K562 (cell line): Measurements from ENCODE around the gene EMC10. TPM values are rescaled to one million over a fixed set of nuclear protein-coding genes. Genes with fewer than 3 reads are reported as not detected.

Experiments
- BRF2 ChIP-seq: IDR thresholded peaks from 3 replicates; pipeline ENCODE4 v1.6.1; 2011; ENCODE audit warnings: borderline replicate concordance, mild to moderate bottlenecking; ENCODE audit not compliant: insufficient read length, insufficient read depth
- CREM ChIP-seq: IDR thresholded peaks from 2 replicates; pipeline ENCODE4 v1.6.1; 2014; ENCODE audit warnings: antibody characterized with exemption, low read depth
- CTBP1 ChIP-seq: fragments of 450-650 bp; IDR thresholded peaks from 2 replicates; pipeline ENCODE4 v1.6.1; 2016; ENCODE audit warnings: borderline replicate concordance
- DDX20 ChIP-seq: fragments of 450-650 bp; IDR thresholded peaks from 2 replicates; pipeline ENCODE4 v1.6.1; 2016; ENCODE audit warnings: missing genetic modification characterization, low read depth, mild to moderate bottlenecking, missing compliant biosample characterization, moderate library complexity
- ELF1 ChIP-seq: fragments of 200-800 bp; sonication (Bioruptor generic); IDR thresholded peaks from 2 replicates; pipeline ENCODE4 v1.6.1; 2016; ENCODE audit warnings: missing genetic modification characterization, missing compliant biosample characterization
- GABPB1 ChIP-seq: sonication (generic); formaldehyde crosslinking; IDR thresholded peaks from 2 replicates; pipeline ENCODE4 v1.8.0; 2022; ENCODE audit warnings: mild to moderate bottlenecking, missing genetic modification reagents
- HMG20A ChIP-seq: fragments of 450-650 bp; formaldehyde crosslinking; conservative IDR thresholded peaks from 2 replicates; pipeline ENCODE4 v1.4.0; 2020; ENCODE audit warnings: mild to moderate bottlenecking, mixed read lengths
- IFI16 ChIP-seq: fragments of 250-450 bp; sonication (Bioruptor Pico); IDR thresholded peaks from 2 replicates; pipeline ENCODE4 v2.1.2; 2022; ENCODE audit warnings: mild to moderate bottlenecking, inconsistent platforms
- IRF1 ChIP-seq: sonication (generic); formaldehyde crosslinking; IDR thresholded peaks from 2 replicates; pipeline ENCODE4 v1.8.0; 2022; ENCODE audit warnings: missing genetic modification reagents, mild to moderate bottlenecking, borderline replicate concordance
- KDM2B ChIP-seq: fragments of 250-450 bp; sonication (Bioruptor Pico); IDR thresholded peaks from 2 replicates; pipeline ENCODE4 v1.8.0; 2021; ENCODE audit warnings: mild to moderate bottlenecking, moderate library complexity
- MED1 ChIP-seq: sonication (generic); formaldehyde crosslinking; IDR thresholded peaks from 2 replicates; pipeline ENCODE4 v1.8.1; 2023; ENCODE audit warnings: missing genetic modification reagents, borderline replicate concordance
- MTF1 ChIP-seq: fragments of 250-450 bp; sonication (Bioruptor Pico); IDR thresholded peaks from 2 replicates; pipeline ENCODE4 v1.9.0; 2021; ENCODE audit warnings: moderate library complexity, mild to moderate bottlenecking, inconsistent platforms, borderline replicate concordance
- MXI1 ChIP-seq: IDR thresholded peaks from 2 replicates; pipeline ENCODE4 v1.6.1; 2011; ENCODE audit warnings: low read depth, mild to moderate bottlenecking, improper control_type of control experiment, low read length
- NCOR1 ChIP-seq: fragments of 450-650 bp; IDR thresholded peaks from 2 replicates; pipeline ENCODE4 v1.6.1; 2016; ENCODE audit warnings: mild to moderate bottlenecking, moderate library complexity
- NFYB ChIP-seq: IDR thresholded peaks from 2 replicates; pipeline ENCODE4 v1.6.1; 2011; ENCODE audit warnings: mild to moderate bottlenecking, moderate library complexity; ENCODE audit not compliant: insufficient read length; ENCODE audit errors: extremely low read depth
- NR0B1 ChIP-seq: fragments of 450-650 bp; IDR thresholded peaks from one replicate; pipeline ENCODE4 v1.6.1; 2018; ENCODE audit warnings: mild to moderate bottlenecking, moderate library complexity; ENCODE audit not compliant: partially characterized antibody
- RB1 ChIP-seq: fragments of 450-650 bp; IDR thresholded peaks from 2 replicates; pipeline ENCODE4 v1.6.1; 2017; ENCODE audit warnings: low read depth, mild to moderate bottlenecking
- TEAD2 ChIP-seq: fragments of 450-650 bp; IDR thresholded peaks from 2 replicates; pipeline ENCODE4 v1.6.1; 2016; ENCODE audit warnings: missing genetic modification characterization, control low read depth, missing compliant biosample characterization
- TRIM28 ChIP-seq: fragments of 450-650 bp; IDR thresholded peaks from 2 replicates; pipeline ENCODE4 v1.6.1; 2017
- XRCC3 ChIP-seq: fragments of 450-650 bp; IDR thresholded peaks from 2 replicates; pipeline ENCODE4 v1.6.1; 2017; ENCODE audit warnings: mild to moderate bottlenecking, moderate library complexity
- XRCC5 ChIP-seq: fragments of 200-400 bp; formaldehyde crosslinking; IDR thresholded peaks from 2 replicates; pipeline ENCODE4 v1.6.1; 2017; ENCODE audit warnings: low read depth, mild to moderate bottlenecking, low read length
- ZNF212 ChIP-seq: fragments of 450-650 bp; formaldehyde crosslinking; IDR thresholded peaks from 2 replicates; pipeline ENCODE4 v1.4.0; 2020; ENCODE audit warnings: mild to moderate bottlenecking
- ZNF263 ChIP-seq: sonication (generic); formaldehyde crosslinking; IDR thresholded peaks from 2 replicates; pipeline ENCODE4 v1.8.0; 2022; ENCODE audit warnings: mild to moderate bottlenecking, missing genetic modification reagents, borderline replicate concordance
- ZNF512 ChIP-seq: IDR thresholded peaks from 2 replicates; pipeline ENCODE4 v1.6.1; 2016; ENCODE audit warnings: missing genetic modification characterization, missing compliant biosample characterization
- ZNF79 ChIP-seq: fragments of 250-450 bp; sonication (Bioruptor Pico); IDR thresholded peaks from 2 replicates; pipeline ENCODE4 v1.4.0; 2020; ENCODE audit warnings: low read depth, mild to moderate bottlenecking, moderate library complexity
- polyA plus RNA-seq, 8 experiments: library from polyadenylated mRNA; depleted of rRNA in 4 of 8; stranded (reverse) in 5 of 8; unstranded in 3 of 8; fragments of >200 nt; fragmentation: Nextera tagmentation in 2 of 8; fragmentation: Illumina TruSeq in 1 of 8; extraction: Ambion mirVana in 2 of 8; extraction: Trizol in 1 of 8; gene quantifications; 2 replicates each; pipeline versions ENCODE4 v1.2.1 to v1.2.3, GENCODE V29; 2011 to 2014; ENCODE audit warnings: inconsistent platforms in 1 of 8, missing spikeins in 1 of 8
- total RNA-seq, 7 experiments: library from RNA; depleted of rRNA in 6 of 7; stranded (reverse); fragments of >200 nt in 6 of 7; fragmentation: Illumina TruSeq in 2 of 7; extraction: Trizol in 2 of 7; gene quantifications; 2 replicates each; pipeline versions ENCODE4 v1.2.1 to v1.2.3, GENCODE V29; 2011 to 2021; ENCODE audit warnings: low replicate concordance in 1 of 7

EMC10 gene
- total and polyA plus RNA-seq, 9 of the 15 experiments (the other 6 are each of a cell fraction or from before 2014, with no cell fraction given): 1.4 to 46.0 (median 13.1) TPM

GRCh38 chr19:50478901-50479715 is 2.8 kb downstream of the EMC10 start (continued):
- TF ChIP-seq MXI1: no peak
- TF ChIP-seq CREM: peak; percentile 72
- no peak for TF ChIP-seq NCOR1
- peak; percentile 92 for TF ChIP-seq XRCC5
- no peak for TF ChIP-seq NR0B1
- no peak for TF ChIP-seq BRF2
- peak; percentile 27; the same call in 1 of the 2 replicates for TF ChIP-seq CTBP1
- no peak for TF ChIP-seq ZNF79 (CRISPR knock-in tag)
- no peak for TF ChIP-seq IRF1 (CRISPR knock-in tag)
- TF ChIP-seq IFI16: no peak
- TF ChIP-seq KDM2B (CRISPR knock-in tag): no peak
- 0 out of 2 replicates have a peak, but pooled peaks have one; percentile 33 for TF ChIP-seq ELF1 (tag)
- no peak for TF ChIP-seq DDX20 (tag)
- TF ChIP-seq XRCC3: no peak
- TF ChIP-seq TEAD2 (tag): no peak
- TF ChIP-seq GABPB1 (CRISPR knock-in tag): peak; percentile 57; the same call in 1 of the 2 replicates
- TF ChIP-seq ZNF212 (CRISPR knock-in tag): no peak
- TF ChIP-seq ZNF512: no peak
- TF ChIP-seq RB1: 0 out of 2 replicates have a peak, but pooled peaks have one; percentile 51
- 0 out of 2 replicates have a peak, but pooled peaks have one; percentile 62 for TF ChIP-seq MED1
- no peak for TF ChIP-seq HMG20A (CRISPR knock-in tag)
- peak; percentile 33; the same call in 1 of the 2 replicates for TF ChIP-seq ZNF263 (CRISPR knock-in tag)
- TF ChIP-seq NFYB: no peak
- no peak for TF ChIP-seq TRIM28
- TF ChIP-seq MTF1 (CRISPR knock-in tag): no peak
